NCI-H774 (cell line): Measurements from ENCODE around the gene SP100.
"Not testable (repeated sequence)": the region's sequence is repeated elsewhere in the genome, so short reads cannot be mapped to it uniquely, and the experiment has no call there.

Experiments
- DNase-seq: peaks from one replicate; lab custom pipeline; 2025; lab: John Stamatoyannopoulos, UW

Gene SP100

GRCh38 chr2:230416061-230416721 lies at the start of gene SP100:
TSS of gene SP100 (plus strand) at chr2:230416201. CDS start at chr2:230416297, 96 bp downstream.
- peak; percentile 22 for DNase-seq

GRCh38 chr2:230382108-230382507 lies 33.9 kb upstream of the SP100 start:
- no peak for DNase-seq

GRCh38 chr2:230383453-230383852 lies 32.5 kb upstream of the SP100 start:
- DNase-seq = no peak

GRCh38 chr2:230384986-230385385 lies 31.0 kb upstream of the SP100 start:
- DNase-seq = no peak

GRCh38 chr2:230394301-230394700 lies 21.7 kb upstream of the SP100 start:
- DNase-seq = no peak

- not testable (repeated sequence) for DNase-seq
These were observed 17.3 kb upstream of the SP100 start for GRCh38 chr2:230398698-230399097.

- DNase-seq = no peak
These were observed 16.0 kb upstream of the SP100 start for GRCh38 chr2:230400041-230400440.

- no peak for DNase-seq
These were observed 15.5 kb upstream of the SP100 start for GRCh38 chr2:230400454-230400853.

- not testable (repeated sequence) for DNase-seq
These were observed 15.0 kb upstream of the SP100 start for GRCh38 chr2:230401026-230401425.

- DNase-seq = no peak
These were observed 12.3 kb upstream of the SP100 start for GRCh38 chr2:230403746-230404145.

- no peak for DNase-seq
These were observed 10.2 kb upstream of the SP100 start for GRCh38 chr2:230405824-230406223.

- no peak for DNase-seq
These were observed 7.7 kb upstream of the SP100 start for GRCh38 chr2:230408244-230408842.

- not testable (repeated sequence) for DNase-seq
These were observed 6.7 kb upstream of the SP100 start for GRCh38 chr2:230409316-230409715.

GRCh38 chr2:230410263-230410662 lies 5.7 kb upstream of the SP100 start:
- no peak for DNase-seq

- DNase-seq = no peak
These were observed 5.0 kb upstream of the SP100 start for GRCh38 chr2:230410861-230411569.

GRCh38 chr2:230411570-230412370 lies 4.2 kb upstream of the SP100 start:
- peak; percentile 43 for DNase-seq

GRCh38 chr2:230412371-230412711 lies 3.7 kb upstream of the SP100 start:
- no peak for DNase-seq

GRCh38 chr2:230412846-230413245 lies 3.2 kb upstream of the SP100 start:
- no peak for DNase-seq

GRCh38 chr2:230413479-230413878 lies 2.5 kb upstream of the SP100 start:
- no peak for DNase-seq

GRCh38 chr2:230414302-230414701 lies 1.7 kb upstream of the SP100 start:
- DNase-seq = no peak

GRCh38 chr2:230417436-230417835 lies 1.4 kb downstream of the SP100 start:
- no peak for DNase-seq

- DNase-seq = no peak
These were observed 2.5 kb downstream of the SP100 start for GRCh38 chr2:230418341-230419016.
